ENCODE data around the gene PRSS56.

PRSS56 gene

DNA sequence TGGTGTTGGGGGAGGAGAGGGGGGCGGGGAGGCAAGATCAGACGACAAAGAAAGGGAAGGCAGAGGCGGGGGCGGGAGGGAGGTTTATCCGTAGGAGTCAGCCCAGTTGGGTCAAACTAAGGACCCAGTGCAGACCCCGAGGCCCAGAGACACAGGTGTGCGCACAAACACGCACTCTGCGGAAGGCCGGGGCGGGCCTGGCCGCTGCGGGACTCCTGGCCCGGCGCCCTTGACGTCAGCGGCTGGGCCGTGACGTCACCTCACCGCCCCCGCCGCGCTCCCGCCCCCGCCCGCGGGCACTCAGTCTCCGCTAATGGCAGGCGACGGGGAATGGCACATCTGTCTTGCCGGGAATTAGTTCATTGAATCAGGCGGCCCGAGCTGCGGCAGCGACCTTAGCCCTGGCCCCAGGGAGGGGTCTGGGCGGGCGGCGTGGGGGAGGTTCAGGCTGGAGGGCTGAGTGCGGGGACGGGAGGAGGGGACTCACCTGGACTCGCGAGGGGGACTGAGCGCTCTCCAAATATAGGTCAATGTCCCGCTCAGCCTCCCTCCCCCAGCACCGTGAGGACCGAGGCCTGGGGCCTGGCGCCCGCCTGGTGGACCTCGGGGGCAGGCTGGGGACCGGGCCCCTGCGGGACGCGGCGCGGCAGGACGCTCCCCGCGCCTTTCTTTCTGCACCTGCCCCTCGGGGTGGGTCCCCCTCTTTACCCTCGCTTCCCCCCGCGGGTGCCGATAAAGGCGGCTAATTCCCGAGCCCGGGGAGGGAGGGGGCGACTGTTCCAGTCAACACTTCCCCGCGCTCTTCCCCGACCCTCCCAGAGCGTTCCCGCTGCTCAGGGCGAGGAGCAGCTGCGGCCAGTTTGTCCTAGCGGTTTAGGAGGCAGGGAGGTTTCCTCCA lies 17.0 kb upstream of the PRSS56 start:
- peak; percentile 11 to 50 (median 32) for DNase-seq

DNA sequence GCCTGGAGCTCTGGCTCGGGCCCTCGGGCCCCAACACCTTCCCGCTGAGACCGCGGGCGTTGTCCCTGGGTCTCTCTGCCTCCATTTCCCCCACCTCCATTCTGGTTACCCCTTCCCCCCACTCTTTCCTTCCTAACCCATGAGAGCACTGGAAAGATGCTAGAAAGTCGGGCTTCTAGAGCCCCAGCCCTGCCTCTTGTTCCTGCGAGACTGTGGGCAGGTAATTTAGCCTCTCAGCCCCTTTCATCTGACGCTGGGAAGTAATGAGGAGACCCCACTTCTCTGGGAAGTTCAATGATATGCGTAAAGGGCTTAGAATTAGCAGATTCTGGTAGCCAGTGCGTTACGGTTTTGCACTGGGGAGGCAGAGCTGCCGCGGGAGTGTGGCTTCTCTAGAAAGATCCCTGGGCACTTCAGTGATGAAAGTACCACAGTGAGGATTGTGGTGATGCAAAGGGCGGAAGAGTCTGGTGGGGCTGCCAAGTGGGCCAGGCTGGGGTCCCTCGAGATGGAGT lies 16.3 kb upstream of the PRSS56 start:
- no peak for DNase-seq

DNA sequence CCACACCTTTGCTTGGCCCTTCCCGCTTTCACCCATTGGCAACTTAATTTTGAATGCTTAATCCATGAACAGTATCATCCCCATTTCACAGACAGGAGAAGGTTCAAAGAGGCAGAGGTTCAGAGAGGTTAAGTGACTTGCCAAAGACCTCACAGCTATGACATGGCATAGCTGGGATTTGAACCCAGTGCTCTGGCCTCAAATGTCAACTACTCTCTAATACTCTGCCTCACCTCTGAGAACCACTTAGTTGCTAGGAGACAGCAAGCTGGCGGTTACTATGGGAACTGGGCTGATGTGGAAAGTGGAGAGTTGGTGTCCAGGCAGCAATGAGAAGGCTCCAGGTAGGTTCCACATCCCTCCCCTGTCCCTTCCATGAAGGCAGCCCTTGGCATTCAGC lies 15.8 kb upstream of the PRSS56 start:
- DNase-seq: no peak

DNA sequence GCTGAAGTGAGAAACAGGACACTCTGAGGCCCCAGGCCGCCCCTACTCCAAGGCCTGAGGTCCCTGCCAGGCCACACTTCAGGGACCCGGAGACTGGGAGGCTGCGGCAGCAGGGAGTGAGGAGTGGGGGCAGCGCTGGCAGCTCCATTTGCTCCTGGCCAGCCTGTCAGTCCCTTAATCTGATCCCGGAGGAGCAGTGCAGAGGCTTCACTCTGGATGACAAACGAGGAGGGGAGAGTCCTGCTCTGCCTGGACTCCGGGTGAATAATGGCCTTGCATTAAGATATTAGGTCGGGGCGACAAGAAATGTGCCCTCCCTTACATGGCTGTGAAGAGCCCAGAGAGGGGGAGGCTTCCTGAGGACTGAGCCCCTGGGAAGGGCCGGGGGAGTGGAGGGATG lies 14.3 kb upstream of the PRSS56 start:
- DNase-seq: no peak

DNA sequence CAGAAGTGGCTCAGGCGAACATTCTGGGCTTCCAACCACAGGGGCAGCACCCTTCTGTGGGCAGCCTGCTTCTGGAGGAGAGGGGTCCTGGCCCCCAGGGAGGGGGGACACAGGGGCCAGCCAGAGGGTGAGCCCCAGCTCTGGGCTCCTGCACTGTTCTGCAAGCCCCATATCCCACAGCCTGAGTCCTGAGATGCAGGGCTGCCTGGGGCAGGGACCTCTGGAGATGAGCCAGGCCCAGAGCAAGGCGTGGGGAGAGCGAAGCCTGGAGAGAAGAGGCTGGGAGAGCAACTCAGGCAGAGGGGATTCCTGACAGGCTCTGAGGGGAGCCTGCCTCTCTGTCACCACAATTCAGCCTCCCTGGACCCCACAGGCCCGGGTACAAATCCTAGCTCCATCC lies 13.5 kb upstream of the PRSS56 start:
- DNase-seq: no peak

DNA sequence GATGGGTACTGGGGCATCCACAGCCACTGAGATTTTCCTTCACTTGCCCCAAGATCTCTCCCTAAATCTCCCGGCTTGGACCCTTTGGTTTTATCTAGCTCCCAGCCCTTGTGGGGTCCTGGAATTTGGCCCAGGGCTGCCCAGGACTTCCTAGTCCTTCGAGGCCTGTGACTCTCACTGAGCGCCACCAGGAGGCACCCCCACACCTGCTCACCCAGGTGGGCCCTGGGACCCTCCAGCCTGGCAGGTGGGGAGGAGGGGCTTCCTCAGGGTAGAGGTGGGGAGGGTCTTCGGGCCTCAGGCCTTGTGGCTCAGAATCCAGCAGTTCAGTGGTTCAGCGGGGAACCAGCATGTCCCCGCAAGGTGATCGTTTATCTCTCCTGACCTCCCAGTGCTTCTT lies 11.9 kb upstream of the PRSS56 start:
- DNase-seq: no peak

DNA sequence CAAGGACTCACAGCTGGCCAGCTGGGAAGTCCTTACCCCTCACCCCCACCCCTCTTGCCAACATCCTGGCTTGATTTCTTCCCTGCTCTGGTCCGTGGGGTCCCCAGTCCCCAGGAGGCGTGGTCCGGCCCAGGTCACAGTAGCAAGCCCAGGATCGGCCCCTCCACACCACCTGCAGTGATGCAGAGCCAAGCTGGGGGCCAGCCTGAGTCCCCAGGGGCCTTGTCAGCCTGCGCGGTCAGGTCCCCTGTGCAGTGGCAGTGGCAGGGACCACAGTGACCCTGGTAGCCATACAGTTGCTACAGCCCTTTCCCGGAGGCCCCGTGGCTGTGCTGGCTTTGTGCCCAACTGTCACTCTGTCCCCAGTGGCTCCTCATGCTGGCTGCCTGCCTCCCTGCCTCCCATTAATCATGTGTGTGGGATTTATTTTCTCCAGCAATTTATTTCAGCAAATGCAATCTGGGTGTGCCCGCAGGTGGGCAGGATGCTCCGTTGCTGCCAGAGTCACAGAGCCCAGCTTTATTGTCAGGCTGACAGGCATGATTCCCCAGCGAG lies 8.8 kb upstream of the PRSS56 start:
- DNase-seq: no peak

DNA sequence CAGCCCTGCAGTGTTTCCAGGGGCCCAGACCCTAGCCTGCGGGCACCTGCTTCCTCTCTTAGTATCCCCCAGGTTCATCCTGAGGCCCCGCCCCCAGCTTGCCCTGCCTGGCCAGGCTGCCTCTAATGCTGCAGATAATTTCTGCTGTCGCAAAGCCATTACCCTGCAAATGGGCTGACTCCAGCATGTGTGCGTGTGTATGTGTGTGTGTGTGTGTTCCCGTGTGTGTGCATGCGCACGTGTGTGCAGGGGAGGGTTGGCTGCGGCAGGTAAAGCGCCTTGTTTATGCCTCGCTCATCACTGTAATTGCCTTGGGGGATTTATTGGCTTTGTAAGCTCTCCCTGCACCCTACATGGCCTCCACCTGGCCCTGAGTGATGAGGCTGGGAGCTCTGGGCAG lies 7.6 kb upstream of the PRSS56 start:
- no peak for DNase-seq

DNA sequence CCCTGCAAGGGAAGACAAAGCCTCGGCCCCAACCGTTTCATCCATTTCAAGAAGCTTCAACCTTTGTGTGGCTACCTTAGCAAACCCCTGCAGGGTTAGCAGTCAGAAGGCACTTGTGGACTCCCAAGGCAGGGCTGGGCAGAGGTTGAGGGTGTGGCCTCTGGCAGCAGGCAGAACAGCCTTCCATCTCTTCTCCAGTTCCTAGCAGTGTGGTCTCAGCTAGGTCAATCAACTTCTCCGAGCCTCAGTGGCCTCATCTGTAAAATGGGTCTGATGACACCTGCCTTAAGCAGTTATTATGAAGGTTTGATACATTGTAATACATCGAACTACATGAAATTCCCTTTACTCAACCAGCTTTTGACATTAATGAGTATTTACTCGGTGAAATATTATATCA lies 6.8 kb upstream of the PRSS56 start:
- no peak for DNase-seq

DNA sequence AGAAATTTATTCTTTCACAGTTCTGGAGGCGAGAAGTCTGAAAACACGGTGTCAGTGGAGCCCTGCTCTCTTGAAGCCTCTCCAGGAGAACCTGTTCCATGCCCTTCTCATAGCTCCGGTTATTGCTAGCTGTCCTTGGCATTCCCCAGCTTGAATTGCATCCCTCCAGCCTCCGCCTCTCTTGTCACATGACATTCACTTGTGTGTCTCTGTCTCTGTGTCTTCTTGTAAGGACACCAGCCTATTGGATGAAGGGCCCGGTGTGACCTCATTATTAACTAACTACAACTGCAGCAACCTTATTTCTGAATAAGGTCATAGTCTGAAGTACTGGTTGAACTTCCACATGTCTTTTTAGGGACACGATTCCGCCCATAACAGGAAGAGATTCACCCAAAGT lies 4.5 kb upstream of the PRSS56 start:
- no peak for DNase-seq

DNA sequence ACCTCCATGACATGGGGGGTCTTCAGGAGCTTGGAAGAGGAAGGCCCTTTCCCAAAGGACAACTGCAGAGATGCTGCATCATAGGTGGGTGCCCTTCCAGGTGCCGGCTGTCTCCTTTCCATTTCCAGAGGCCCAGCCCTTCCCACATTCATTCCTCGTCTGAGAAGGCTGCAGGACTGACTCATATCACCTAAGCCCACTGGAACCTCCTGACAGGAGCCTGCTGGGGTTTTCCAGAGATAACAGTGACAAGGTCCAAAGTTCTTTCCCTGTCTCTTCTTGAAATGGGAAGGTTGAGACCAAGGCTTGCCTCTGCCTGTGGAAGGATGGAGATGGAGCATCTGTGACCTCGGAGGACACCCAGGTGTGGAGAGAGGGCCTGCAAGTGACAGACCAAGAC lies 3.6 kb upstream of the PRSS56 start:
- DNase-seq: no peak

DNA sequence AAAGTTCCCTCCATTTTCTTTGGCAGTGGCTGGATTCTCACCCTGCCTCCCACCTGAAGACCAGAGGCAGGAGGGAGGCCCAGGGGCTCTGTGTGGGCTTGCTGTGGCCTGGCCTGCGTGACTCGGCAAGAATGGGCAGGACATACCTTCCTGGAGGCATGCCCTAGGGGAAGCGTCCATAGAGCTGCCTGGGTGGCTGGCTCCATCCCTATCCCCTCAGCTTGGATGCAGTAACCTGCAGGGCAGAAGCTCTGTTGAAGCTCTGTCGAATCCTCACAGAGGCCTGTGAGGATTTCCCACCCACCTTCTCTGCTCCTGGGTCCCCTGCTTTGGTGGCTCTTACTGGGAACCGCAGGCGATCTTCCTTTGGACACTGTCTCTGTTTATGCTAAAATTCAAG lies 1.3 kb upstream of the PRSS56 start:
- no peak for DNase-seq

DNA sequence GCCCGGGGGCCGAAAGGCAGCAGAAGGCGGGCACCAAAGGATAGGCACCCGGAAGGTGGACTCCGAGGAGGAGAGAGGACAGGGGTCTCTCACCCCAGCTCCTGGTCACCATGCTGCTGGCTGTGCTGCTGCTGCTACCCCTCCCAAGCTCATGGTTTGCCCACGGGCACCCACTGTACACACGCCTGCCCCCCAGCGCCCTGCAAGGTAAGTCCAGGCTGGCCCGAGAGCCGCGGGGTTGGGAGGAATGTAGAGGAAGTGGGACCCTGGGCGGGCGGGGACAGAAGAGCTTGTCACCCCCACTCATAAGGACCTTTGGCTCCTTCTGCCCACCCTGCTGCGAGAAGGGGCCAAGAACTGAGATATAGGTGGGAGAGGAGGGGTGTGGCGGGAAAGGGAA lies 301 bp downstream of the PRSS56 start:
- no peak for DNase-seq

DNA sequence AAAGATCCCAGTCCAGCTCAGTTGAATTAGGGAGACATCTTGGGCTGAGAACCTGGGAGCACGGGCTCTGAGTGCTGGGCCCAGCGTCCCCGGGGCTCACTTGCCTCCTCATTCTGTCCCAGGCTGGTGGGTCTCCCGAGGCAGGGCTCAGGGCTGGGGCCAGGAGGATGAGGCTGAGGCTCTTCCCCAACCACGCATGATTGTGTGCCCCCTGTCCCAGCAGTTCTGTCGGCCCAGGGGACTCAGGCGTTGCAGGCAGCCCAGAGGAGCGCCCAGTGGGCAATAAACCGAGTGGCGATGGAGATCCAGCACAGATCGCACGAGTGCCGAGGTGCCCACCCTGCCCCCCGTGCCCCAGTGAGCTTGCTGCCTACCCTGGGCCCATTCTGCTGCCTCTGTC lies 910 bp downstream of the PRSS56 start:
- no peak for DNase-seq

DNA sequence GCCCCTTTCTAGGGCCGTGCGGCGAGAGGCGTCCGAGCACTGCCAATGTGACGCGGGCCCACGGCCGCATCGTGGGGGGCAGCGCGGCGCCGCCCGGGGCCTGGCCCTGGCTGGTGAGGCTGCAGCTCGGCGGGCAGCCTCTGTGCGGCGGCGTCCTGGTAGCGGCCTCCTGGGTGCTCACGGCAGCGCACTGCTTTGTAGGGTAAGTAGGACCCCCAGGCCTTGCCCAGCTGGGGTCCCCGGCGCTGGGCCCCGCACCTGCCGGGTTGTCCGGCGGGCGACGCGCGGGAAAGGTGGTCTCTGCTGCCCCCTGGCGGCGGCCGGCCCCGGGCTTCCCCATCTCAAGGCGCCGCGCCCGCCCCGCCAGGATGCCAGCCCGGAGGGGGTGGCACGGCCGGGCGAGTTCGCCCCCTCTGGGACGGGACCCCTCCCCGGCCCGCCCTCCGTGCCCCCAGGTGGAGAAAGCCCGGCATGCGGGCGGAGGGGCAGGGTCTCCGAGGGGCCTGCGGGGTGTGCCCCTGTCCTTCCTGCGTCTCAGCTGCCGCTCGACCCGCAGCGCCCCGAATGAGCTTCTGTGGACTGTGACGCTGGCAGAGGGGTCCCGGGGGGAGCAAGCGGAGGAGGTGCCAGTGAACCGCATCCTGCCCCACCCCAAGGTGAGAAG lies 1.9 kb downstream of the PRSS56 start:
- peak in 5 of 6 experiments; percentile 42 to 79 (median 59) for DNase-seq

DNA sequence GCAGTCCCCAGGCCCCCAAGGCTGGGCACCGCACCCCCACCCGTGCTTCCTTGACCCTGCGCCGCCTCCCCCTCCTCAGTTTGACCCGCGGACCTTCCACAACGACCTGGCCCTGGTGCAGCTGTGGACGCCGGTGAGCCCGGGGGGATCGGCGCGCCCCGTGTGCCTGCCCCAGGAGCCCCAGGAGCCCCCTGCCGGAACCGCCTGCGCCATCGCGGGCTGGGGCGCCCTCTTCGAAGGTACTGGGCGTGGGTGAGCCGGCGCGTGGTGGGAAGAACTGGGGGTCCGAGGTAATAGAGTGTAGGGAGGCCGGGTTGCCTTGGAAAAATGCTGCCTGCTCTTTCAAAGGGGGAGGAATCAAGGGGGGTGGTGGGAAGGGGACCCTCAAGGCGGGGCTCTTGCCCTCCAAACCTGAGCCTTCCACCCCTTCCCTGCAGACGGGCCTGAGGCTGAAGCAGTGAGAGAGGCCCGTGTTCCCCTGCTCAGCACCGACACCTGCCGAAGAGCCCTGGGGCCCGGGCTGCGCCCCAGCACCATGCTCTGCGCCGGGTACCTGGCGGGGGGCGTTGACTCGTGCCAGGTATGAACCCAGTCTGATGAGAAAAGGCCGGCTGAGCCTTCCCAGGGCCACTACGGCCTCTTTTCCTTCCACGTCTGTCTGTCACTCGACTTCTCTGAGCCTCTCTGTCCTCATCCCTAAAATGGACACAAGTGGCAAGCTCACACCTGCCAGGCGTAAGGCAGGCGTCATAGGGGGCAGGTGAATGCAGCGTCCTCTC lies 2.6 kb downstream of the PRSS56 start:
- DNase-seq: no peak

DNA sequence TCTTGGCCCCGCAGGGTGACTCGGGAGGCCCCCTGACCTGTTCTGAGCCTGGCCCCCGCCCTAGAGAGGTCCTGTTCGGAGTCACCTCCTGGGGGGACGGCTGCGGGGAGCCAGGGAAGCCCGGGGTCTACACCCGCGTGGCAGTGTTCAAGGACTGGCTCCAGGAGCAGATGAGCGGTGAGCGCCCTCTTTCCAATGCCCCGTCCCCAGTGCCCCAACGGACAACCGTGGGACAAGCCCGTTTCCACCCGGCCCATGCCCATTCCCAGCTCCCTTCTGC lies 3.2 kb downstream of the PRSS56 start:
- no peak for DNase-seq

DNA sequence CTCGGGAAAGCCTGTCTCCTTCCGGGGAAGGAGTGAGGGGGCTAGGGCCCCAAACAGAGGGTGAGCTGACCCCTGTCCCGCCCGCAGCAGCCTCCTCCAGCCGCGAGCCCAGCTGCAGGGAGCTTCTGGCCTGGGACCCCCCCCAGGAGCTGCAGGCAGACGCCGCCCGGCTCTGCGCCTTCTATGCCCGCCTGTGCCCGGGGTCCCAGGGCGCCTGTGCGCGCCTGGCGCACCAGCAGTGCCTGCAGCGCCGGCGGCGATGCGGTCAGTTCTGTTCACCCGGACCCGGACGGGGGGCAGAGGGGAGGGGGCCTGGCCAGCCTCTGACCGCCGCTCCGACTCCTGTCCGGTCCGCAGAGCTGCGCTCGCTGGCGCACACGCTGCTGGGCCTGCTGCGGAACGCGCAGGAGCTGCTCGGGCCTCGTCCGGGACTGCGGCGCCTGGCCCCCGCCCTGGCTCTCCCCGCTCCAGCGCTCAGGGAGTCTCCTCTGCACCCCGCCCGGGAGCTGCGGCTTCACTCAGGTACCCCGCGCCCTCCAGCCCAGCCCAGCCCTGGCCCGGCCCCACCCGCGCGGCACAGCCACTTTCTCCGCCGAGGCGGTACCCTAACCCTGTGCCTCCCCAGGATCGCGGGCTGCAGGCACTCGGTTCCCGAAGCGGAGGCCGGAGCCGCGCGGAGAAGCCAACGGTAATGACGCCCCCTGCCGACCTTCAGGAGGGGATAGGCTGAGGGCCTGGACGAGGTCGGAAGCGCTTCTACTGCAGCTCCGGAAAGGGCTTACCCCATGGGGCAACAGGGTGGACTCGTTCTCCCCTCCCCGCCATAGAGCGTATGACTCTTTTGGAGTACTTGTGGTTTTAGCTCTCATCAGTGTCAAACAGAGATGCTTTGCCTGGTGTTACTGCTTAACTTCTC lies 3.8 kb downstream of the PRSS56 start:
- peak in 1 of 6 experiments; percentile 8 for DNase-seq

DNA sequence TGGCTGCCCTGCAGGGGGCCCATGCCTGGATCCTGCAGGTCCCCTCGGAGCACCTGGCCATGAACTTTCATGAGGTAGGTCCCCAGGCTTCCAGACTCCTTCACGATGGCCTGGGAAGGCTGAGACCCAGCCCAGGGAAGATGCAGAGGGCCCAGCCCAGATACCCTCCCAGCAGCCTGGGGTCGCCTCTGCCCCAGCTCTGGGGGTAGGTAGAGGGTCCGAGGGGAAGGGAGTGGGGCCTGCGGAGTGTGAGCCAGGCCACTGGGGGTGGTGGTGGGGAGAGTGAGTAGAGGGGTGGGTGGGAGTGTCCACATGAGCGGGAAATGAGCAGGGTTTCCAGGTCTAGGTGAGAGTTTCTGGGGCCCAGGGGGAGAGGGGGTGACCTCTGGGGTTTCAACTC lies 4.6 kb downstream of the PRSS56 start:
- no peak for DNase-seq

DNA sequence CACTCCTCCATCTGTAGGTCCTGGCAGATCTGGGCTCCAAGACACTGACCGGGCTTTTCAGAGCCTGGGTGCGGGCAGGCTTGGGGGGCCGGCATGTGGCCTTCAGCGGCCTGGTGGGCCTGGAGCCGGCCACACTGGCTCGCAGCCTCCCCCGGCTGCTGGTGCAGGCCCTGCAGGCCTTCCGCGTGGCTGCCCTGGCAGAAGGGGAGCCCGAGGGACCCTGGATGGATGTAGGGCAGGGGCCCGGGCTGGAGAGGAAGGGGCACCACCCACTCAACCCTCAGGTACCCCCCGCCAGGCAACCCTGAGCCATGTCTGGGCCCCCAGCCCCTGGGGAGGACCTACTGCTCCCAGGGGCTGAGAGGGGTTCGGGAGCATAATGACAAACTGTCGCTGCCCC lies 5.0 kb downstream of the PRSS56 start:
- no peak for DNase-seq

DNA sequence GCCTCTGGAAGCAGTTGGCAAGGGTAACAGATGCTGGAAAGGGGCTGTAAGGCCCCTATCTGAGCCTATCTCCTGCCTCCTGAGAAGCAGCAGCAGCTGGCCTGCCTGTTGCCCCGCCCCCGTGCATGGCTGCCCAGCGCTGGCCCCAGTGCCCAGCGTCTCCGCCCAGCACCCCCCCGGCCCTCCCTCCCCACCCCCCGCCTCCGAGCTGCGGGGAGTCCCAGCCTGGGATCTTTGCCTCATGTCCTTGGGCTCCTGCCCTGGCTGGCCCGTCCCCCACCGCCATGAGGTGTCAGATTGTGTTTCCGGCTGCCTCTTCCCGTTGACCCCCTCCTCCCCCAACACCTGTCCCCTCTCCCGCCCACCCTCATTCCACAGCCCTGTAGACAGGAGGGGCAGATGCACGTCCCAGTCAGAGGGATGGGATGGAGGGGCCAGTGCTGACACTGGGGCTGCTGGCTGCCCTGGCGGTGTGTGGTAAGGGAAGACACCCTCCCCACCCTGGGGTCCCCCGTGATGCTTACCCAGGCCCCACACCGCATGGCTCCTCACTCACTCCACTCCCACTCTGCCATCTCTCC lies 5.7 kb downstream of the PRSS56 start, which contains the start of gene CHRND:
Gene CHRND, plus strand, starts transcription at position 370 of the 581 bp plus-strand sequence. Its CDS starts 56 bp downstream, at position 426.
- DNase-seq: no peak
